ENCODE data around the gene AXIN1.
"Not testable (repeated sequence)": the region's sequence is repeated elsewhere in the genome, so short reads cannot be mapped to it uniquely, and the experiment has no call there.

The AXIN1 gene

DNA sequence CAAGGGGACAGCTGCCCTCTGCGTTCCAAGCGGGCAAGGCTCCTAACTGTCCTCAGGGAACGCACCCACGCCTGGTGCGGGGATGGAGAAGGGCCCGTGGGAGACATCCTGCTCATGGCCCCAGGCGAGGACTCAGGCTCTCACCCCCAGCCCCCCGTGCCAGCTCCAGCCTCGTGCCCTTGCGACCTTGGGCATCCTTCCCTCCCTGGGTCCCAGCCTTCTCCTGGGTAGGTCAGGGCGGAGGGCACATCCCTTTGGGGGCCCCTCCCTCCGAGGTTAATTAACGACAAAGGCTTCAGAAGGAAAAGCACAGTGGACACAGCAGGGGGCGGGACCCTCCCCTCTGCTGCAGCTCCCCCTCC lies 26.3 kb upstream of the AXIN1 start:
- Histone ChIP-seq H3K4me2 (ENCODE audit: low read depth, low read length, poor library complexity, severe bottlenecking) (no peak overlapping the region), H3K4me1 (ENCODE audit: insufficient read depth, low read length, poor library complexity, severe bottlenecking) (peaks cover 18% of the 10 kb centered on the region), H3K9me3 (ENCODE audit: insufficient read depth, low read depth, low read length) (no peaks in the 10 kb centered on the region), H3K9me2 (replicated peaks; ENCODE audit: low read depth, low read length) (no peaks in the 10 kb centered on the region), H3K79me2 (ENCODE audit: insufficient read depth, low read length) (peaks cover 21% of the 10 kb centered on the region), H3K4me3 (ENCODE audit: low read length, poor library complexity, severe bottlenecking) (no peak overlapping the region), H4K20me1 (ENCODE audit: insufficient read depth, low read length, poor library complexity, severe bottlenecking) (no peaks in the 10 kb centered on the region), H3K9ac (ENCODE audit: low read depth, low read length, poor library complexity, severe bottlenecking) (no peak overlapping the region), H2AFZ (ENCODE audit: low read length) (no peak overlapping the region), H3F3A (ENCODE audit: low read depth) (no peaks in the 10 kb centered on the region), H3K27me3 (ENCODE audit: insufficient read depth, low read length, poor library complexity, severe bottlenecking) (no peaks in the 10 kb centered on the region), H3K36me3 (ENCODE audit: insufficient read depth, low read length) (no peaks in the 10 kb centered on the region)
- TF ChIP-seq CTCF (conservative IDR thresholded peaks at IDR 0.05; ENCODE audit: low read length) (no peak), EZH2phosphoT487 (IDR thresholded peaks at IDR 0.05; ENCODE audit: borderline replicate concordance) (no peak)

- H3K9me3 ChIP-seq (ENCODE audit: insufficient read depth, low read depth, low read length); H3K36me3 ChIP-seq (ENCODE audit: insufficient read depth, low read length); H3K4me2 ChIP-seq (ENCODE audit: low read depth, low read length, poor library complexity, severe bottlenecking); H4K20me1 ChIP-seq (ENCODE audit: insufficient read depth, low read length, poor library complexity, severe bottlenecking); H3K9ac ChIP-seq (ENCODE audit: low read depth, low read length, poor library complexity, severe bottlenecking); H3K9me2 ChIP-seq (replicated peaks; ENCODE audit: low read depth, low read length); H2AFZ ChIP-seq (ENCODE audit: low read length); H3K27me3 ChIP-seq (ENCODE audit: insufficient read depth, low read length, poor library complexity, severe bottlenecking); H3F3A ChIP-seq (ENCODE audit: low read depth); H3K4me3 ChIP-seq (ENCODE audit: low read length, poor library complexity, severe bottlenecking): not testable (repeated sequence)
- Histone ChIP-seq H3K79me2 (ENCODE audit: insufficient read depth, low read length) (peaks cover 21% of the 10 kb centered on the region), H3K4me1 (ENCODE audit: insufficient read depth, low read length, poor library complexity, severe bottlenecking) (peaks cover 17% of the 10 kb centered on the region)
Measured at GRCh38 chr16:378113-378820, 25.7 kb upstream of the AXIN1 start.

DNA sequence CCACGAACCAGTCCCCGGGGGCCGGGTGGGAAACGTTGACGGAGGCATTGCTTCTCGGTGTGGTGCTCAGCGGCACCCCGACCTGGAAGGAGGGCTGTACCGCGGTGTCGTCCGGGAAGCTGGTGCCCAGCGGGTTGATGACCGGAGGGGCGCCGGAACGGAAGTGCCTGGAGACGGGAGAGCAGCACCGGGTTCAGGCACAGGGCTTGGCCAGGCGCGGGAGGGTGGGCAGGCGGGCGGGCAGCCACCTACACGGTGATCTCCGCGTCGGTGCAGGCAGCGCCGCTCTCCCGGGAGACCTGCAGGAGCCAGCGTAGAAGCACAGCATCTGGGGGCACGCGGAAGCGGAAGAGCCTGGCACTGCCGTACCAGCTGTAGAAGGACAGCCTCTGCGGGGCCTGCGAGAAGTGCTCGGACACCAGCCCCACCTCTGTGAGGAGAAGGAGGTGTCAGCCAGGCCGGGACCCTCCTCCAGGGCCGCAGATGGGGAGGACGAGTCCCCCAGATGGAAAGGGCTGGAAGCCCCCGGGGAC lies 25.0 kb upstream of the AXIN1 start:
- Histone ChIP-seq H3K9ac (ENCODE audit: low read depth, low read length, poor library complexity, severe bottlenecking) (no peak overlapping the region), H3K9me3 (ENCODE audit: insufficient read depth, low read depth, low read length) (no peaks in the 10 kb centered on the region), H4K20me1 (ENCODE audit: insufficient read depth, low read length, poor library complexity, severe bottlenecking) (no peaks in the 10 kb centered on the region), H3K4me2 (ENCODE audit: low read depth, low read length, poor library complexity, severe bottlenecking) (no peak overlapping the region), H3K79me2 (ENCODE audit: insufficient read depth, low read length) (peaks cover 21% of the 10 kb centered on the region), H2AFZ (ENCODE audit: low read length) (no peak overlapping the region), H3K9me2 (replicated peaks; ENCODE audit: low read depth, low read length) (no peaks in the 10 kb centered on the region), H3K4me1 (ENCODE audit: insufficient read depth, low read length, poor library complexity, severe bottlenecking) (peaks cover 11% of the 10 kb centered on the region), H3K27me3 (ENCODE audit: insufficient read depth, low read length, poor library complexity, severe bottlenecking) (no peaks in the 10 kb centered on the region), H3K4me3 (ENCODE audit: low read length, poor library complexity, severe bottlenecking) (no peak overlapping the region), H3K36me3 (ENCODE audit: insufficient read depth, low read length) (no peaks in the 10 kb centered on the region), H3F3A (ENCODE audit: low read depth) (no peaks in the 10 kb centered on the region)
- TF ChIP-seq CTCF (conservative IDR thresholded peaks at IDR 0.05; ENCODE audit: low read length) (no peak), EZH2phosphoT487 (IDR thresholded peaks at IDR 0.05; ENCODE audit: borderline replicate concordance) (no peak)

Data from Loucy (cell line).